HepG2 (cell line): ENCODE data around the gene MIGA2. TPM values are rescaled to one million over a fixed set of nuclear protein-coding genes. Genes with fewer than 3 reads are reported as not detected.

Source experiments
- ADNP ChIP-seq: sonication (generic); formaldehyde crosslinking; IDR thresholded peaks from 2 replicates; pipeline ENCODE4 v1.4.0; 2020; ENCODE audit warnings: missing genetic modification reagents
- ATF7 ChIP-seq, 2 experiments: fragments of 450-650 bp in 1 of 2; sonication (generic) in 1 of 2; formaldehyde crosslinking in 1 of 2; IDR thresholded peaks; 2 replicates each; pipeline versions ENCODE4 v1.4.0 to v1.6.1; 2016 to 2020; ENCODE audit warnings: antibody characterized with exemption in 1 of 2, mild to moderate bottlenecking in 1 of 2, missing genetic modification reagents in 1 of 2
- BCLAF1 ChIP-seq: fragments of 450-650 bp; IDR thresholded peaks from 2 replicates; pipeline ENCODE4 v1.6.1; 2017; ENCODE audit warnings: mild to moderate bottlenecking
- CBX5 ChIP-seq: sonication (generic); formaldehyde crosslinking; IDR thresholded peaks from 2 replicates; pipeline ENCODE4 v1.4.0; 2020; ENCODE audit warnings: missing genetic modification reagents, borderline replicate concordance
- KDM2A ChIP-seq: sonication (generic); formaldehyde crosslinking; IDR thresholded peaks from 2 replicates; pipeline ENCODE4 v1.4.0; 2020; ENCODE audit warnings: low read depth, missing genetic modification reagents, borderline replicate concordance
- KDM4B ChIP-seq: sonication (generic); formaldehyde crosslinking; IDR thresholded peaks from 2 replicates; pipeline ENCODE4 v1.4.0; 2020; ENCODE audit warnings: missing genetic modification reagents
- ZBTB4 ChIP-seq: sonication (generic); formaldehyde crosslinking; IDR thresholded peaks from 2 replicates; pipeline ENCODE4 v1.4.0; 2020; ENCODE audit warnings: missing genetic modification reagents, mild to moderate bottlenecking, borderline replicate concordance
- ZNF274 ChIP-seq: sonication (generic); formaldehyde crosslinking; IDR thresholded peaks from 2 replicates; pipeline ENCODE4 v1.5.1; 2020; ENCODE audit warnings: mild to moderate bottlenecking, missing genetic modification reagents
- ZNF275 ChIP-seq: sonication (generic); formaldehyde crosslinking; IDR thresholded peaks from 2 replicates; pipeline ENCODE4 v1.8.0; 2022; ENCODE audit warnings: missing genetic modification reagents, mild to moderate bottlenecking, inconsistent platforms, borderline replicate concordance
- ZNF318 ChIP-seq: sonication (generic); formaldehyde crosslinking; IDR thresholded peaks from 2 replicates; pipeline ENCODE4 v1.4.0; 2020; ENCODE audit warnings: mild to moderate bottlenecking, missing genetic modification reagents
- ZNF33A ChIP-seq: sonication (generic); formaldehyde crosslinking; IDR thresholded peaks from 2 replicates; pipeline ENCODE4 v1.5.1; 2020; ENCODE audit warnings: missing genetic modification reagents, mild to moderate bottlenecking, moderate library complexity, borderline replicate concordance
- ZNF44 ChIP-seq: sonication (generic); formaldehyde crosslinking; IDR thresholded peaks from 2 replicates; pipeline ENCODE4 v1.5.1; 2020; ENCODE audit warnings: mild to moderate bottlenecking, missing genetic modification reagents
- polyA plus RNA-seq, 8 experiments: library from polyadenylated mRNA; depleted of rRNA in 3 of 8; stranded (reverse) in 7 of 8; unstranded in 1 of 8; fragments of >200 nt; fragmentation: Illumina TruSeq in 4 of 8; extraction: Trizol in 4 of 8; gene quantifications; 2 replicates each; pipeline versions ENCODE4 v1.2.1 to v1.2.3, GENCODE V29; 2011 to 2016; ENCODE audit warnings: low read depth in 4 of 8, missing spikeins in 1 of 8, mixed read lengths in 1 of 8; ENCODE audit not compliant: insufficient read depth in 1 of 8
- total RNA-seq, 5 experiments: library from RNA; depleted of rRNA; stranded (reverse); fragments of >200 nt; fragmentation: Illumina TruSeq; extraction: Trizol; gene quantifications; 2 replicates each; pipeline ENCODE4 v1.2.3, GENCODE V29; 2016; ENCODE audit warnings: low read depth in 1 of 5

The MIGA2 gene
- total and polyA plus RNA-seq, 2 of the 13 experiments (the other 11 are each of a cell fraction or from before 2014, with no cell fraction given) = 10.8 to 17.1 TPM

- no peak for TF ChIP-seq ZNF318 (CRISPR knock-in tag)
- no peak for TF ChIP-seq ATF7 (IDR thresholded peaks at IDR 0.05)
- no peak for TF ChIP-seq ATF7 (CRISPR knock-in tag; IDR thresholded peaks at IDR 0.05)
- no peak for TF ChIP-seq ADNP (CRISPR knock-in tag)
- no peak for TF ChIP-seq ZNF275 (CRISPR knock-in tag)
- no peak for TF ChIP-seq KDM4B (CRISPR knock-in tag)
- no peak for TF ChIP-seq CBX5 (CRISPR knock-in tag)
- 0 out of 2 replicates have a peak, but pooled peaks have one; percentile 39 for TF ChIP-seq ZNF274 (CRISPR knock-in tag)
- TF ChIP-seq ZBTB4 = 0 out of 2 replicates have a peak, but pooled peaks have one; percentile 41
- TF ChIP-seq BCLAF1 = no peak
- TF ChIP-seq KDM2A (CRISPR knock-in tag) = peak; percentile 88
- no peak for TF ChIP-seq ZNF44 (CRISPR knock-in tag)
- no peak for TF ChIP-seq ZNF33A (CRISPR knock-in tag)
Measured at GRCh38 chr9:129102791-129103594, 66.6 kb downstream of the MIGA2 start (continued).
